Sigmoid colon (tissue), 4 donors: Measurements from ENCODE around the gene DYNC1H1.

Experiments
- POLR2A ChIP-seq, 2 donors: fragments of 450-650 bp; IDR thresholded peaks; one replicate each; pipeline ENCODE4 v1.6.1; 2016; ENCODE audit warnings: antibody characterized with exemption in 2 of 2, mild to moderate bottlenecking in 2 of 2, moderate library complexity in 2 of 2
- POLR2AphosphoS5 ChIP-seq, 4 donors: sonication (generic); formaldehyde crosslinking; IDR thresholded peaks; one replicate each; pipeline ENCODE4 v1.6.1; 2017; ENCODE audit warnings: antibody characterized with exemption in 4 of 4
- TF ChIP-seq, protein P1 (sequence below), 4 experiments: fragments of 450-650 bp in 3 of 4; fragments of 200-600 bp in 1 of 4; IDR thresholded peaks; one replicate each; pipeline ENCODE4 v1.5.1; 2016 to 2019; ENCODE audit warnings: antibody characterized with exemption in 4 of 4, mild to moderate bottlenecking in 3 of 4, moderate library complexity in 2 of 4

DNA sequence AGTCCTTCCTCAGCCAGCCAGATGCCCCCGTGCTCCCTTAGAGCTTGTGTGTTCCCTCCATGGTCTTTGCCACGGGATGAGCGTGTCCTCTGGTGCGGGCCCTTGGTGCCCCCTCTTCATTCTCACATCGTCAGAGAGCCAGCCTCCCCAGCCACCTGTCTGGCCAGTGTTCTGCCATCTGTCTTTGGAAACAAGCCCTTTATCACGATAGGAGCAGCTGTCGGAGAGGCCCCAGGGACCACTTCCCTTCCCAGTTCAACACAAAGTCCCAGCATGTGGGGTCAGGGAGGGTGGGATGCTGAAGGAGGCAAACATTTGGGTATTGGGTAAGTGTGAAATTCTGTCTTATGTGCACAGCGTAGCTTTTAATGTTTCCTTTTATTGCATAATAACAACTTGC, 44.5 kb downstream of the DYNC1H1 start:
- TF ChIP-seq, protein P1, sequence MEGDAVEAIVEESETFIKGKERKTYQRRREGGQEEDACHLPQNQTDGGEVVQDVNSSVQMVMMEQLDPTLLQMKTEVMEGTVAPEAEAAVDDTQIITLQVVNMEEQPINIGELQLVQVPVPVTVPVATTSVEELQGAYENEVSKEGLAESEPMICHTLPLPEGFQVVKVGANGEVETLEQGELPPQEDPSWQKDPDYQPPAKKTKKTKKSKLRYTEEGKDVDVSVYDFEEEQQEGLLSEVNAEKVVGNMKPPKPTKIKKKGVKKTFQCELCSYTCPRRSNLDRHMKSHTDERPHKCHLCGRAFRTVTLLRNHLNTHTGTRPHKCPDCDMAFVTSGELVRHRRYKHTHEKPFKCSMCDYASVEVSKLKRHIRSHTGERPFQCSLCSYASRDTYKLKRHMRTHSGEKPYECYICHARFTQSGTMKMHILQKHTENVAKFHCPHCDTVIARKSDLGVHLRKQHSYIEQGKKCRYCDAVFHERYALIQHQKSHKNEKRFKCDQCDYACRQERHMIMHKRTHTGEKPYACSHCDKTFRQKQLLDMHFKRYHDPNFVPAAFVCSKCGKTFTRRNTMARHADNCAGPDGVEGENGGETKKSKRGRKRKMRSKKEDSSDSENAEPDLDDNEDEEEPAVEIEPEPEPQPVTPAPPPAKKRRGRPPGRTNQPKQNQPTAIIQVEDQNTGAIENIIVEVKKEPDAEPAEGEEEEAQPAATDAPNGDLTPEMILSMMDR (IDR thresholded peaks at IDR 0.05), result no peak
- no peak for TF ChIP-seq POLR2A (IDR thresholded peaks at IDR 0.05)
- no peak for TF ChIP-seq POLR2AphosphoS5 (IDR thresholded peaks at IDR 0.05)
